ENCODE results near the gene ABCC5.

DNA sequence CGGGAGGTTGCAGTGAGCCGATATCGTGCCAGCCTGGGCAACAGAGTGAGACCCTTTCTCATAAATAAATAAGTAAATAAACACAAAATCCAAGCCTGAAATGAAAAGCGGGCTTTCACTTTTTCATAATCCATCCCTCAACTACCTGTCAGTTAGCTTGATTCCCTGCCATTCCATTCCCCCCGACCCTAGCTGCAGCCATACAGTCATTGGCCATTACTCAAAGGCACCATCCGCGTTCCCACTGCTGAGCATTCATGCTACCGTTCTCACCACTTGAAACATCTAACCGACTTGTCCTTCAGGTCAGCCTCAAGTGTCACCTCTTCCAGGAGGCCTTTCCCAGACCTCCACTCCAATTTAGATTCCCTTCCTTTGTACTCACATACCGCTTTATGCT is 131.9 kb downstream of the ABCC5 start:
- TF ChIP-seq, protein P1, sequence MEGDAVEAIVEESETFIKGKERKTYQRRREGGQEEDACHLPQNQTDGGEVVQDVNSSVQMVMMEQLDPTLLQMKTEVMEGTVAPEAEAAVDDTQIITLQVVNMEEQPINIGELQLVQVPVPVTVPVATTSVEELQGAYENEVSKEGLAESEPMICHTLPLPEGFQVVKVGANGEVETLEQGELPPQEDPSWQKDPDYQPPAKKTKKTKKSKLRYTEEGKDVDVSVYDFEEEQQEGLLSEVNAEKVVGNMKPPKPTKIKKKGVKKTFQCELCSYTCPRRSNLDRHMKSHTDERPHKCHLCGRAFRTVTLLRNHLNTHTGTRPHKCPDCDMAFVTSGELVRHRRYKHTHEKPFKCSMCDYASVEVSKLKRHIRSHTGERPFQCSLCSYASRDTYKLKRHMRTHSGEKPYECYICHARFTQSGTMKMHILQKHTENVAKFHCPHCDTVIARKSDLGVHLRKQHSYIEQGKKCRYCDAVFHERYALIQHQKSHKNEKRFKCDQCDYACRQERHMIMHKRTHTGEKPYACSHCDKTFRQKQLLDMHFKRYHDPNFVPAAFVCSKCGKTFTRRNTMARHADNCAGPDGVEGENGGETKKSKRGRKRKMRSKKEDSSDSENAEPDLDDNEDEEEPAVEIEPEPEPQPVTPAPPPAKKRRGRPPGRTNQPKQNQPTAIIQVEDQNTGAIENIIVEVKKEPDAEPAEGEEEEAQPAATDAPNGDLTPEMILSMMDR (conservative IDR thresholded peaks at IDR 0.05): no peak
- no peak for TF ChIP-seq EZH2 (IDR thresholded peaks at IDR 0.05; ENCODE audit: low read depth)

Data from PC-9 (cell line).